ENCODE results near the gene HESX1.

DNA sequence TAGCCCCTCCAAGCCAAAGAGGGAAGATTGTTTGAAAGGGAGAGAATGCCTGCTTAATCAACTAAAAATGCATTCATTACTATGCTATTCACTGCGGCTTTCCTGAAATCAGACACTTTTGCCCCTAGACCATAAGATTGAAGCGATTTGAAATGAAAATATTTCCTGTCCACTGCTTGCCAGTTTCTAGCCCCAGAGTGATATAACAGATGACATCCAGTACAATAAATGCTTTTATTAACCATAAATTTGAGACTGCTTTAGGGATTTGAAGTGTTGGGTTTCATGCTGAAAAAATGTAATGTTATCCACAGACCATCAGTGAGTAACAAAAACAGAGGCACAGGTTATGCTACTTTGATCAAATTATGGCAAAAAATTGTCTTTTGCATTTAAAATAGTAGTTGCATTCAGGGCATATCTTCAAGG is 48.7 kb downstream of the HESX1 start:
- TF ChIP-seq ZFX (IDR thresholded peaks at IDR 0.05) = no peak
- TF ChIP-seq CTCF (conservative IDR thresholded peaks at IDR 0.05) = no peak
